Endodermal cell (in vitro differentiated cells): Measurements from ENCODE around the gene SOCS1. TPM values are rescaled to one million over a fixed set of nuclear protein-coding genes. Genes with fewer than 3 reads are reported as not detected.

ENCODE experiments used
- DNase-seq: peaks from one replicate; pipeline ENCODE4 v3.0.0-alpha.2; 2017
- H3K27ac ChIP-seq: 2 replicates; pipeline ENCODE4 v1.5.1; 2013; ENCODE audit warnings: mild to moderate bottlenecking, low read depth, low read length, moderate library complexity
- H3K27me3 ChIP-seq: 2 replicates; pipeline ENCODE4 v1.6.1; 2013; ENCODE audit warnings: mild to moderate bottlenecking, low read length, moderate library complexity; ENCODE audit not compliant: insufficient read depth, control insufficient read depth, poor library complexity, severe bottlenecking
- H3K36me3 ChIP-seq: 2 replicates; pipeline ENCODE4 v1.7.0; 2013; ENCODE audit warnings: mild to moderate bottlenecking, low read length, moderate library complexity; ENCODE audit not compliant: control insufficient read depth, insufficient read depth
- H3K4me1 ChIP-seq: one replicate; pipeline ENCODE4 v1.7.0; 2013; ENCODE audit warnings: low read length; ENCODE audit not compliant: control insufficient read depth, insufficient read depth
- H3K4me3 ChIP-seq: 2 replicates; pipeline ENCODE4 v1.5.1; 2013; ENCODE audit warnings: mild to moderate bottlenecking, low read length, moderate library complexity
- H3K9ac ChIP-seq: 2 replicates; pipeline ENCODE4 v1.6.1; 2013; ENCODE audit warnings: mild to moderate bottlenecking, low read length, moderate library complexity; ENCODE audit not compliant: poor library complexity, severe bottlenecking; ENCODE audit errors: extremely low read depth
- H3K9me3 ChIP-seq: 2 replicates; pipeline ENCODE4 v1.6.1; 2013; ENCODE audit warnings: mild to moderate bottlenecking, low read length, moderate library complexity; ENCODE audit not compliant: control insufficient read depth
- H3K27ac Mint-ChIP-seq: 2 replicates; pipeline ENCODE4 v1.8.0; 2020; ENCODE audit warnings: mixed read lengths
- H3K27me3 Mint-ChIP-seq: 2 replicates; pipeline ENCODE4 v1.8.0; 2021; ENCODE audit warnings: mild to moderate bottlenecking, mixed read lengths; ENCODE audit not compliant: insufficient read depth
- H3K36me3 Mint-ChIP-seq: 2 replicates; pipeline ENCODE4 v1.8.0; 2020; ENCODE audit warnings: low read depth, mixed read lengths
- H3K4me1 Mint-ChIP-seq: 2 replicates; pipeline ENCODE4 v1.8.0; 2020; ENCODE audit warnings: mixed read lengths
- H3K4me3 Mint-ChIP-seq: 2 replicates; pipeline ENCODE4 v1.8.0; 2020; ENCODE audit warnings: mild to moderate bottlenecking, moderate library complexity, mixed read lengths
- H3K9me3 Mint-ChIP-seq: 2 replicates; pipeline ENCODE4 v1.8.0; 2020; ENCODE audit warnings: mild to moderate bottlenecking, mixed read lengths
- CTCF ChIP-seq: fragments of 200-600 bp; sonication (generic); conservative IDR thresholded peaks from 2 replicates; pipeline ENCODE4 v1.5.0; 2021; ENCODE audit warnings: antibody characterized with exemption, mild to moderate bottlenecking
- whole genome bisulfite sequencing, 2 experiments: methylation state at CpG; one replicate each; pipeline versions ENCODE4 v1.1.5 to v1.1.7; 2013; ENCODE audit warnings: missing lambda C conversion rate in 2 of 2, mixed read lengths in 1 of 2; ENCODE audit not compliant: insufficient coverage in 1 of 2, insufficient read length in 1 of 2; 5-methylcytosine and 5-hydroxymethylcytosine counted together
- total RNA-seq, 2 donors: library from RNA; stranded (reverse); fragmentation: NEBNext Ultra II Directional in 1 of 2; extraction: Animal tissue kit (Norgen Biotek cat#: 25700) in 1 of 2; gene quantifications; 2 replicates in 1 of 2; 3 replicates in 1 of 2; pipeline ENCODE4 v1.2.1, GENCODE V29; 2021

SOCS1 gene
- total RNA-seq, 2 donors from 2014 or later: 5.6 to 7.2 TPM

- no peak within 1 kb of the TSS for H3K4me3 ChIP-seq
- 81 to 86% methylated on average over 9 to 24 of the region's 25 CpGs for WGBS, 2 experiments
- no peaks in the 10 kb centered on the region for H3K4me1 ChIP-seq
- H3K27me3 ChIP-seq: no peaks in the 10 kb centered on the region
- Mint-ChIP-seq H3K27me3 (peaks cover 2% of the 10 kb centered on the region), H3K9me3 (no peaks in the 10 kb centered on the region), H3K4me3 (no peak within 1 kb of the TSS), H3K4me1 (peaks cover 5% of the 10 kb centered on the region), H3K27ac (no peak within 1 kb of the TSS), H3K36me3 (no peaks in the 10 kb centered on the region)
- no peaks in the 10 kb centered on the region for H3K9me3 ChIP-seq
- TF ChIP-seq CTCF: no peak
- no peak within 1 kb of the TSS for H3K9ac ChIP-seq
- DNase-seq: no peak
- H3K27ac ChIP-seq: no peak within 1 kb of the TSS
- H3K36me3 ChIP-seq: no peaks in the 10 kb centered on the region
Measured at GRCh38 chr16:11280616-11281522, 24.9 kb upstream of the SOCS1 start, which contains the start of gene PRM1. Gene PRM1 (minus strand): TSS chr16:11281330. CDS start chr16:11281238, 92 bp downstream.

GRCh38 chr16:11278681-11279628, 23.0 kb upstream of the SOCS1 start:
- H3K4me1 Mint-ChIP-seq: peaks cover 5% of the 10 kb centered on the region
- Histone ChIP-seq H3K4me3 (no peak overlapping the region), H3K9ac (no peak overlapping the region), H3K27ac (no peak overlapping the region), H3K4me1 (no peaks in the 10 kb centered on the region), H3K36me3 (no peaks in the 10 kb centered on the region), H3K9me3 (no peaks in the 10 kb centered on the region), H3K27me3 (no peaks in the 10 kb centered on the region)
- no peak overlapping the region for H3K4me3 Mint-ChIP-seq
- DNase-seq: no peak
- H3K27ac Mint-ChIP-seq: peak overlapping the region; percentile 21
- no peaks in the 10 kb centered on the region for H3K9me3 Mint-ChIP-seq
- no peak for TF ChIP-seq CTCF
- WGBS, 2 experiments: 94 to 97% methylated on average over 5 to 7 of the region's 7 CpGs
- H3K27me3 Mint-ChIP-seq: peaks cover 2% of the 10 kb centered on the region
- no peaks in the 10 kb centered on the region for H3K36me3 Mint-ChIP-seq

GRCh38 chr16:11277607-11278337, 21.8 kb upstream of the SOCS1 start:
- peaks cover 5% of the 10 kb centered on the region for H3K4me1 Mint-ChIP-seq
- H3K4me3 ChIP-seq: no peak overlapping the region
- H3K4me1 ChIP-seq: no peaks in the 10 kb centered on the region
- H3K9ac ChIP-seq: no peak overlapping the region
- TF ChIP-seq CTCF: no peak
- no peaks in the 10 kb centered on the region for H3K9me3 ChIP-seq
- H3K27me3 ChIP-seq: no peaks in the 10 kb centered on the region
- no peak overlapping the region for H3K4me3 Mint-ChIP-seq
- WGBS, 2 experiments: 95 to 97% methylated on average over 12 of the region's 12 CpGs
- DNase-seq: no peak
- no peaks in the 10 kb centered on the region for H3K36me3 Mint-ChIP-seq
- no peak overlapping the region for H3K27ac Mint-ChIP-seq
- H3K36me3 ChIP-seq: no peaks in the 10 kb centered on the region
- no peaks in the 10 kb centered on the region for H3K9me3 Mint-ChIP-seq
- no peak overlapping the region for H3K27ac ChIP-seq
- peaks cover 2% of the 10 kb centered on the region for H3K27me3 Mint-ChIP-seq
